NCI-H187 treated with DMSO at 0.1 percent for 48 hours (cell line): ENCODE data around the gene KRTAP10-3.
A peak's percentile ranks its signal among the peaks of the same experiment; 100 is the strongest.

Experiments used
- DNase-seq: peaks from one replicate; lab custom pipeline; 2025; lab: John Stamatoyannopoulos, UW

The KRTAP10-3 gene

GRCh38 chr21:44515359-44516165, 43.0 kb downstream of the KRTAP10-3 start:
- DNase-seq: no peak

- no peak for DNase-seq
Measured at GRCh38 chr21:44514746-44515358, 43.7 kb downstream of the KRTAP10-3 start.

DNA sequence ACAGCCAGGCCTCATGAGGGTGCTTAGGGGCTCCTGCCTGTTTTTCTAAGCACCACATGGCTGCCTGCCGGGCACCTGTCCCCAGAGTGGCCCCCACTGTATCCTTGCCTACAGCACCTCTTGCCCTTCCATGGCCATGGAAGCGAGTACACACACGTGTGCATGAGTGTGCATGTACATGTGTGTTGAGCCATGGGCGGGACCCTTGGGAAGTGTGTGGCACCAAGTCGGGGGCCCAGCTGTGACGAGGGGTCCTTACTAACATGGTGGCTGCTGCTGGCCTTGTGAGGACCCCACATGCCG, 44.4 kb downstream of the KRTAP10-3 start:
- DNase-seq: no peak

DNA sequence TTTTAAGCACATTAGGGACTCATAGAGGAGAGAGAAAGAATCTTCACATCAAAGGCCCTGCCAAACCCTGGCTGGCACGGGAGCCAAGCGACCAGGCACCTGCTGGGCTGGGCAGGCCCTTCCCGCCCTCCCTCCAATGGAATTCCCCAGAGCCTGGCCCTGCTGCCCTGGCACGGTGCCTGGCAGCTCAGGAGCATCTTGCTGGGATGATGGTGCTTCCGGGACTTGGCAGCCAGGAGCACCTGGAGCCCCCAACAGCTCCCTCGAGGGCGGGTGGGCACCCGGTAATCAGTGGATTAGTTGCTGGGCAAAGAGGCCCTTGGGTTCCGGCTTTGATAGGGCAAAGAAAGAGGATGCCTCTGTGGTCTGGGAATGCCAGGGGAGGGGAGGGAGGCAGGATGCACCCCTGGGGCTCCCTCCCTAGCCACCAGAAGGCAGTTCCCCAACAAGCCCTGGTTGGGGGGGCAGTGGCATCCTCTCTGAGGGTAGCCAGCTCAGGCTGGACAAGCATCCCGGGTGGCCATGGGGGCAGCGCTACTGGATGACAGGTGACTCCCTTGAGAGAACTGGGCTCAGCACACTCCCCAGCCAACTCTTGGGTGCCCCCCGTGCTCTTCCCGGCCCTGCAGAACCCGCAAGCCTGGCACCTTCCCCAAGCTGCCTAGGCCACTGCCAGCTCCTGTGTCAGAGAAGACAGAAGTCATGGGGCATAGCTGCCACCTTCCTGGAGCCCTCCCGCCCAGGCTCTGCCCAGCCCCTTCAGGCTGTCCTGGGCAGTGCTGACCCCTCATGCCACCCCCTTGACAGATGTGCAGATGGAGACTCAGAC, 45.0 kb downstream of the KRTAP10-3 start:
- no peak for DNase-seq

GRCh38 chr21:44512496-44513388, 45.9 kb downstream of the KRTAP10-3 start:
- DNase-seq: no peak

GRCh38 chr21:44511938-44512275, 46.7 kb downstream of the KRTAP10-3 start:
- DNase-seq: no peak

DNA sequence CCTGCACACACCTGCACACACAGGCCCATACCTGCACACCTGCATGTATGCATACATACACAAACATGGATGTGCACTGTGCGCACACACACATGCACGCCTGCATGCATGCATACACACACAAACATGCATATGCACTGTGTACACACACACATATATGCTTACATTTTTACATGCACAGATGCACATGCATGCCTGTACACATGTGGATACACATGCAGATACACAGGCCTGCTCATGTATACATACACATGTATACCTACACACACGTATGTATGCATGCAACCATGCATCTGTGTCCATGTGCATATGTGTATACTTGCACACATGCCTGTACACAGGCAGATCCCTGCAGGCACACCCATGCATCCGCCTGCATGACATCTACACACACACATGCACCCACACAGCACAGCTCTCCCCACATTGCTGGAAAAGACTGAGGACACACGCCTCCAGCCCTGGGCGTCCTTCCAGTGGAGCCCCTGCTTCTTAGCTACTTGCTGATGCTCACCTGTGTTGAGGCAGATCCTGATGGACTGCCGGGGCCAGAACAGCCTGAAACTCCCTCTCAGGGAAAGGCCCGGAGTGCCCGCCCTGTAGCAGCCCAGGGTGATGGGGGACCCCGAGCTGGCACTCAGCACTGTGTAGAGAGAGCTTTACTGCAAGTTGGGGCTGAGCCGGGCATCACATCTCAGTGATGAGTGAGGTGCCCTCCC, 47.2 kb downstream of the KRTAP10-3 start:
- no peak for DNase-seq

- peak; percentile 41 for DNase-seq
Measured at GRCh38 chr21:44510508-44511218, 47.9 kb downstream of the KRTAP10-3 start.

DNA sequence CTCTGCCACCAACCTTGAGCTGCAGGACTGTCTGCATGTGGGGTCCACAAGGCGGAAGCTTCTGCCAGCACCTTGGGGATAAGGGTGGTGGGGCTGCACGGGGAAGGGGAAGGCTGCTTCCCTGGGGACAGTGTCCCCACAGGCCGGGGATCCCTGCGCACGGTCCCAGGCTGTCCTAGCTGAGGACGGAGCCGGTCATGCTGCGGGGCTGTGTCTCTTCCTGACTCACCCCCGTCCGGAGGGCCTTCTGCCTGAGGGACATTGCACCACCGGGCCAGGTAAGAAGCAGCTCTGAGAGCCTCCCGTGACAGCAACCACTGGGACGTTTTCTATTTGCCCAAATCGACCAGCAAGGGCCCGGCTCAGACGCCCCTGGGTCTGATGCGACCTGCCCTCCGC, 48.5 kb downstream of the KRTAP10-3 start:
- no peak for DNase-seq

DNA sequence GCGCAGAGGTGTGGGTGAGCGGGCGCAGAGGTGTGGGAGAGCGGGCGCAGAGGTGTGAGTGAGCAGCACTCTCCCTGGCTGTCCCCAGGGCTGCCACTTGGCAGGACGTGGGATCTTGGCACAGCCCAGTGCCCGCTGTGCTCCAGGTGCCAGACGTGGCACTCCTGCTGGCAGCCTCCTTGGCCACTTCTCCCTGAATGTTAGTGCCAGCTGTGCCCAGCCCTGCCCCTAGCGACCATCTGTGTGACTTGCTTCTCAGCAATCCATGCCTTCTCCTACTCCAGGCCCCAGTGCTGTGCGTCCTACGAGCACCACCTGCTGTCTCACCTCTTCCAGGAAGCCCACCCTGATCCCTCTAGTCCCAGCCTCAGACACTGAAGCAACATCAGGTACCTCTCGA, 49.1 kb downstream of the KRTAP10-3 start:
- DNase-seq: no peak

DNA sequence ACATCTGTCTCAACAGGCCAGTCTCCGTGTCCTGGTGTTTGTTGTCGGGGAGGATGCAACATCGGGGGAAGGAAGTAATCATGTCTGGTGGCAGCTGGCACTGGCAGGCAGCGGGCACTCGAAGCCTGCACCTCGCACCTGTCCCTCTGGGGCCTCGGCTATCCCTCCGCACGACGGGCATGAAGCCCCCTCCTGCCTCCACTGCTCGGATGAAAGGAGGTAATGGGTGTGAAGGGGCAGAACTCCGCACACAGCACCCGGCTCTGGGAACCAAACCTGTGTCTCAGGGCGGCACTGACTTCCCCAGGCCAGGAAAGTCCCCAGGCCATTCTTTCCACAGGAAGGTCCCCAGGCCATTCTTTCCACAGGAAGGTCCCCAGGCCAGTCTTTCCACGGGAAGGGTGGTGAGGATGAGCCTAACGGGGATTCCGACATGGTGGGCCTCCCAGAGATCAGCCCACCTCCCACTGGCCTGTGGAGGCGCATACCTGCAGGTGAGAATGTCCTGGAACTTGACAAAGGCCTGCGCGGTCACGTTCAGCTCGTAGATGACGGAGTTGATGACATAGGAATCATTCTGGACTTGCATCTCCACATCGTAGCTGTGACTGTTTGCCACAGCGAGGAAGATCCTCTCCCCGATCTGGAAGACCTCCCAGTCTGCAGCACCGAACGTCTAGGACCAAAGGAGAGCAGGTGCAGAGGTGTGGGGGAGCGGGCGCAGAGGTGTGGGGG, 49.7 kb downstream of the KRTAP10-3 start:
- no peak for DNase-seq

- no peak for DNase-seq
Measured at GRCh38 chr21:44508426-44508710, 50.2 kb downstream of the KRTAP10-3 start.
